ENCODE results near the gene CBX8. TPM values are rescaled to one million over a fixed set of nuclear protein-coding genes. Genes with fewer than 3 reads are reported as not detected.

CBX8 gene
- total and polyA plus RNA-seq, 2 of the 13 experiments (the other 11 are each of a cell fraction or from before 2014, with no cell fraction given): 0.34 to 12.6 TPM

DNA sequence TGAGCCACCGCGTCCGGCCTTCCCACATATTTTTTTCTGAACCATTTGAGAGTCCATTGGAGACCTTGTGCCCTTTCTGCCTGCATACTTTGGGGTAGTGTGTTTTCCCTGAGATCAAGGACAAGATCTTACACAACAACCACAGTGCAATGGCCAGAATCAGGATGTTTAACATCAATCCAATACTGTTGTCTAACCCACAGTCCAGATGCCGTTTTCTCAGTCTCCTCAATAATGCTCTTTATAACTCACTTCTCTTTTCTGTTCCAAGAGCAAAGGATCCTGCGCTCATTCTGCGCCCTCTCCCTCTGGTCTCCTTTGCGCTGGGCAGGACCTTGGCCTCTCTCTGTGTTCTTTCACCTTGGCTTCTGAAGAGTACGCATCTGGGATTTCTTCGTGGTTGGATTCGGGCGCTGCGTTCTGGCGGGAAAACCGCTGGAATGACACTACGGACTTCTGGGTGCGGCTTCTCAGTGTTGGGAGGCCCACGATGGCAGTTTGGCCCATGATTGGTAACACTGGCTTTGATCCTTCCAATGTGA is 25.8 kb upstream of the CBX8 start (continued):
- TF ChIP-seq, protein P1, sequence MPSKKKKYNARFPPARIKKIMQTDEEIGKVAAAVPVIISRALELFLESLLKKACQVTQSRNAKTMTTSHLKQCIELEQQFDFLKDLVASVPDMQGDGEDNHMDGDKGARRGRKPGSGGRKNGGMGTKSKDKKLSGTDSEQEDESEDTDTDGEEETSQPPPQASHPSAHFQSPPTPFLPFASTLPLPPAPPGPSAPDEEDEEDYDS (CRISPR knock-in tag; IDR thresholded peaks at IDR 0.05): peak; percentile 77; the same call in 1 of the 2 replicates
- no peak for TF ChIP-seq ZNF180 (CRISPR knock-in tag; IDR thresholded peaks at IDR 0.05; ENCODE audit: borderline replicate concordance, low read depth)
- no peak for TF ChIP-seq MTA3 (CRISPR knock-in tag; IDR thresholded peaks at IDR 0.05)
- no peak for TF ChIP-seq PHB2 (IDR thresholded peaks at IDR 0.05; ENCODE audit: partially characterized antibody)
- peak; percentile 83 for TF ChIP-seq ZNF136 (CRISPR knock-in tag; IDR thresholded peaks at IDR 0.05; ENCODE audit: low read depth)
- no peak for TF ChIP-seq SIN3A (IDR thresholded peaks at IDR 0.05; ENCODE audit: borderline replicate concordance, low read depth, low read length)
- TF ChIP-seq ZNF619 (CRISPR knock-in tag; IDR thresholded peaks at IDR 0.05): no peak
- peak; percentile 91 for TF ChIP-seq SPEN (CRISPR knock-in tag; IDR thresholded peaks at IDR 0.05; ENCODE audit: low read depth)
- TF ChIP-seq, protein P2, sequence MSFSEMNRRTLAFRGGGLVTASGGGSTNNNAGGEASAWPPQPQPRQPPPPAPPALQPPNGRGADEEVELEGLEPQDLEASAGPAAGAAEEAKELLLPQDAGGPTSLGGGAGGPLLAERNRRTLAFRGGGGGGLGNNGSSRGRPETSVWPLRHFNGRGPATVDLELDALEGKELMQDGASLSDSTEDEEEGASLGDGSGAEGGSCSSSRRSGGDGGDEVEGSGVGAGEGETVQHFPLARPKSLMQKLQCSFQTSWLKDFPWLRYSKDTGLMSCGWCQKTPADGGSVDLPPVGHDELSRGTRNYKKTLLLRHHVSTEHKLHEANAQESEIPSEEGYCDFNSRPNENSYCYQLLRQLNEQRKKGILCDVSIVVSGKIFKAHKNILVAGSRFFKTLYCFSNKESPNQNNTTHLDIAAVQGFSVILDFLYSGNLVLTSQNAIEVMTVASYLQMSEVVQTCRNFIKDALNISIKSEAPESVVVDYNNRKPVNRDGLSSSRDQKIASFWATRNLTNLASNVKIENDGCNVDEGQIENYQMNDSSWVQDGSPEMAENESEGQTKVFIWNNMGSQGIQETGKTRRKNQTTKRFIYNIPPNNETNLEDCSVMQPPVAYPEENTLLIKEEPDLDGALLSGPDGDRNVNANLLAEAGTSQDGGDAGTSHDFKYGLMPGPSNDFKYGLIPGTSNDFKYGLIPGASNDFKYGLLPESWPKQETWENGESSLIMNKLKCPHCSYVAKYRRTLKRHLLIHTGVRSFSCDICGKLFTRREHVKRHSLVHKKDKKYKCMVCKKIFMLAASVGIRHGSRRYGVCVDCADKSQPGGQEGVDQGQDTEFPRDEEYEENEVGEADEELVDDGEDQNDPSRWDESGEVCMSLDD (CRISPR knock-in tag; IDR thresholded peaks at IDR 0.05; ENCODE audit: borderline replicate concordance): 0 out of 2 replicates have a peak, but pooled peaks have one; percentile 21
- no peak for TF ChIP-seq HNRNPLL (IDR thresholded peaks at IDR 0.05; ENCODE audit: low read depth, low read length, poor library complexity, severe bottlenecking)
- TF ChIP-seq ZBTB3 (CRISPR knock-in tag; IDR thresholded peaks at IDR 0.05; ENCODE audit: borderline replicate concordance, low read depth): no peak
- peak; percentile 88; the same call in 1 of the 2 replicates for TF ChIP-seq CBFB (CRISPR knock-in tag; IDR thresholded peaks at IDR 0.05)
- no peak for TF ChIP-seq POLR2A (IDR thresholded peaks at IDR 0.05; ENCODE audit: insufficient read depth in 1 of 2, low read depth in 2 of 2, low read length in 2 of 2)
- TF ChIP-seq GATAD1 (CRISPR knock-in tag; IDR thresholded peaks at IDR 0.05): peak; percentile 76
- peak; percentile 87; the same call in 1 of the 2 replicates for TF ChIP-seq BRCA1 (CRISPR knock-in tag; IDR thresholded peaks at IDR 0.05)
- TF ChIP-seq SRF (IDR thresholded peaks at IDR 0.05; ENCODE audit: low read depth, low read length): no peak
- peak; percentile 18; the same call in 1 of the 2 replicates for TF ChIP-seq MYC (CRISPR knock-in tag; IDR thresholded peaks at IDR 0.05; ENCODE audit: borderline replicate concordance)
- TF ChIP-seq ZC3H4 (CRISPR knock-in tag; IDR thresholded peaks at IDR 0.05; ENCODE audit: borderline replicate concordance): no peak
- peak; percentile 65; the same call in 1 of the 2 replicates for TF ChIP-seq CCDC6 (CRISPR knock-in tag; IDR thresholded peaks at IDR 0.05)
- TF ChIP-seq, protein P3, sequence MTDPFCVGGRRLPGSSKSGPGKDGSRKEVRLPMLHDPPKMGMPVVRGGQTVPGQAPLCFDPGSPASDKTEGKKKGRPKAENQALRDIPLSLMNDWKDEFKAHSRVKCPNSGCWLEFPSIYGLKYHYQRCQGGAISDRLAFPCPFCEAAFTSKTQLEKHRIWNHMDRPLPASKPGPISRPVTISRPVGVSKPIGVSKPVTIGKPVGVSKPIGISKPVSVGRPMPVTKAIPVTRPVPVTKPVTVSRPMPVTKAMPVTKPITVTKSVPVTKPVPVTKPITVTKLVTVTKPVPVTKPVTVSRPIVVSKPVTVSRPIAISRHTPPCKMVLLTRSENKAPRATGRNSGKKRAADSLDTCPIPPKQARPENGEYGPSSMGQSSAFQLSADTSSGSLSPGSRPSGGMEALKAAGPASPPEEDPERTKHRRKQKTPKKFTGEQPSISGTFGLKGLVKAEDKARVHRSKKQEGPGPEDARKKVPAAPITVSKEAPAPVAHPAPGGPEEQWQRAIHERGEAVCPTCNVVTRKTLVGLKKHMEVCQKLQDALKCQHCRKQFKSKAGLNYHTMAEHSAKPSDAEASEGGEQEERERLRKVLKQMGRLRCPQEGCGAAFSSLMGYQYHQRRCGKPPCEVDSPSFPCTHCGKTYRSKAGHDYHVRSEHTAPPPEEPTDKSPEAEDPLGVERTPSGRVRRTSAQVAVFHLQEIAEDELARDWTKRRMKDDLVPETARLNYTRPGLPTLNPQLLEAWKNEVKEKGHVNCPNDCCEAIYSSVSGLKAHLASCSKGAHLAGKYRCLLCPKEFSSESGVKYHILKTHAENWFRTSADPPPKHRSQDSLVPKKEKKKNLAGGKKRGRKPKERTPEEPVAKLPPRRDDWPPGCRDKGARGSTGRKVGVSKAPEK (CRISPR knock-in tag; IDR thresholded peaks at IDR 0.05; ENCODE audit: borderline replicate concordance): 0 out of 2 replicates have a peak, but pooled peaks have one; percentile 77
- TF ChIP-seq, protein P4, sequence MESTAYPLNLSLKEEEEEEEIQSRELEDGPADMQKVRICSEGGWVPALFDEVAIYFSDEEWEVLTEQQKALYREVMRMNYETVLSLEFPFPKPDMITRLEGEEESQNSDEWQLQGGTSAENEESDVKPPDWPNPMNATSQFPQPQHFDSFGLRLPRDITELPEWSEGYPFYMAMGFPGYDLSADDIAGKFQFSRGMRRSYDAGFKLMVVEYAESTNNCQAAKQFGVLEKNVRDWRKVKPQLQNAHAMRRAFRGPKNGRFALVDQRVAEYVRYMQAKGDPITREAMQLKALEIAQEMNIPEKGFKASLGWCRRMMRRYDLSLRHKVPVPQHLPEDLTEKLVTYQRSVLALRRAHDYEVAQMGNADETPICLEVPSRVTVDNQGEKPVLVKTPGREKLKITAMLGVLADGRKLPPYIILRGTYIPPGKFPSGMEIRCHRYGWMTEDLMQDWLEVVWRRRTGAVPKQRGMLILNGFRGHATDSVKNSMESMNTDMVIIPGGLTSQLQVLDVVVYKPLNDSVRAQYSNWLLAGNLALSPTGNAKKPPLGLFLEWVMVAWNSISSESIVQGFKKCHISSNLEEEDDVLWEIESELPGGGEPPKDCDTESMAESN (CRISPR knock-in tag; conservative IDR thresholded peaks at IDR 0.05): peak; percentile 81
- TF ChIP-seq, protein P5, sequence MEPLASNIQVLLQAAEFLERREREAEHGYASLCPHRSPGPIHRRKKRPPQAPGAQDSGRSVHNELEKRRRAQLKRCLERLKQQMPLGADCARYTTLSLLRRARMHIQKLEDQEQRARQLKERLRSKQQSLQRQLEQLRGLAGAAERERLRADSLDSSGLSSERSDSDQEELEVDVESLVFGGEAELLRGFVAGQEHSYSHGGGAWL (CRISPR knock-in tag; IDR thresholded peaks at IDR 0.05): no peak

Measured in HepG2 (cell line).